ENCODE measurements around the gene ANXA11. TPM values are rescaled to one million over a fixed set of nuclear protein-coding genes. Genes with fewer than 3 reads are reported as not detected.
A peak's percentile ranks its signal among the peaks of the same experiment; 100 is the strongest.

The ANXA11 gene
- total RNA-seq, 5 donors from 2014 or later (not counting 1 experiment from before 2014, with no cell fraction given), result 196 to 222 (median 208) TPM

- no peak for ATAC-seq (replicated peaks in 1 of 4)
- ChIA-PET CTCF (interaction anchor here in 1 of 2 donors (1.0 kb wide), 1 partner anchor 10 kb away, joined by 3 read pairs; no protein-coding TSS in a partner anchor), POLR2A (no interaction called here)
- Histone ChIP-seq H3K27me3 (replicated peaks in 1 of 2; ENCODE audit: control insufficient read depth in 2 of 2, extremely low read depth in 1 of 2, insufficient read depth in 2 of 2, low read length in 1 of 2) (no peaks in the 10 kb centered on the region), H3K36me3 (ENCODE audit: control insufficient read depth in 2 of 2, extremely low read depth in 1 of 2, insufficient read depth in 1 of 2, low read length in 1 of 2) (peaks cover 13 to 64% of the 10 kb centered on the region in 2 donors), H3K4me3 (ENCODE audit: control insufficient read depth in 1 of 2, extremely low read depth in 1 of 2, low read length in 1 of 2) (no peak overlapping the region), H3K9me3 (no peaks in the 10 kb centered on the region), H3K4me1 (ENCODE audit: control insufficient read depth in 1 of 2, extremely low read depth in 1 of 2, insufficient read depth in 2 of 2, low read length in 2 of 2) (peaks cover 0 to 45% of the 10 kb centered on the region in 2 experiments), H3K27ac (ENCODE audit: low read length) (no peak overlapping the region)
- Mint-ChIP-seq H3K27ac (peak overlapping the region in 1 of 2 donors; percentile 22), H3K9me3 (no peaks in the 10 kb centered on the region), H3K27me3 (no peaks in the 10 kb centered on the region), H3K36me3 (peaks cover 13% of the 10 kb centered on the region), H3K4me3 (no peak overlapping the region), H3K4me1 (peaks cover 28 to 40% (median 39%) of the 10 kb centered on the region in 3 donors)
- 89% methylated on average over 5 of the region's 5 CpGs for WGBS (ENCODE audit: insufficient coverage)
- no peak for DNase-seq
Observed at GRCh38 chr10:80172896-80173295, 32.4 kb downstream of the ANXA11 start.

DNA sequence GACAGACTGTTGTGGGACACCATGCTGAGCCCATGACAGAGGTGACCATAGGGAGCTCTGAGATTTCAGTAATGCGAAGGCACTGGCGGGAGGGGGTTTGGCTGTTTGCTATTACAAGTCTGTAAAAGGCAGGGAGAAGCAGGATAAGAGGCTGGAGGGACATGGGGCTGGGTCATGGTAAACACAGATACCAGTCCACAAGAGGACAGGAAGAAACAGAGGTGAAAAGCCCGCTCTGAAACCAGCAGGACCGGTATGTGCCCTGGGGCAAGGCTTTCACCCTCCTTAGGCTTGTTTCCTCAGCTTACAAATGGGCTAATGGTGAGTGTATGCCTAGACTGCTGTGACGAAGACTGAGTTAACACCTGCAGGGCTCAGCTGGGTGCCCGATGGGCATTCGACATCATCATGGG lies 34.1 kb downstream of the ANXA11 start:
- H3K4me3 Mint-ChIP-seq, result no peak overlapping the region
- POLR2A ChIA-PET, result no interaction called here
- peak overlapping the region; percentile 23 to 66 for H3K27ac Mint-ChIP-seq
- no peak overlapping the region for H3K27ac ChIP-seq (ENCODE audit: low read length)
- DNase-seq, result no peak
- H3K4me1 Mint-ChIP-seq, result peaks cover 12 to 24% (median 23%) of the 10 kb centered on the region in 3 donors
- WGBS (ENCODE audit: insufficient coverage), result 100% methylated on average over 7 of the region's 7 CpGs
- peaks cover 0 to 30% of the 10 kb centered on the region in 2 experiments for H3K4me1 ChIP-seq (ENCODE audit: control insufficient read depth in 1 of 2, extremely low read depth in 1 of 2, insufficient read depth in 2 of 2, low read length in 2 of 2)
- no peaks in the 10 kb centered on the region for H3K9me3 ChIP-seq
- peaks cover 15% of the 10 kb centered on the region for H3K36me3 Mint-ChIP-seq
- no peaks in the 10 kb centered on the region for H3K9me3 Mint-ChIP-seq
- H3K4me3 ChIP-seq (ENCODE audit: control insufficient read depth in 1 of 2, extremely low read depth in 1 of 2, low read length in 1 of 2), result no peak overlapping the region
- ATAC-seq (replicated peaks in 1 of 4), result no peak
- no peaks in the 10 kb centered on the region for H3K27me3 ChIP-seq (replicated peaks in 1 of 2; ENCODE audit: control insufficient read depth in 2 of 2, extremely low read depth in 1 of 2, insufficient read depth in 2 of 2, low read length in 1 of 2)
- H3K27me3 Mint-ChIP-seq, result no peaks in the 10 kb centered on the region
- peaks cover 17 to 79% of the 10 kb centered on the region in 2 donors for H3K36me3 ChIP-seq (ENCODE audit: control insufficient read depth in 2 of 2, extremely low read depth in 1 of 2, insufficient read depth in 1 of 2, low read length in 1 of 2)
- CTCF ChIA-PET, result no interaction called here

GRCh38 chr10:80170641-80171040 lies 34.7 kb downstream of the ANXA11 start:
- H3K36me3 Mint-ChIP-seq, result peaks cover 21% of the 10 kb centered on the region
- POLR2A ChIA-PET, result no interaction called here
- Histone ChIP-seq H3K4me3 (ENCODE audit: control insufficient read depth in 1 of 2, extremely low read depth in 1 of 2, low read length in 1 of 2) (no peak overlapping the region), H3K27ac (ENCODE audit: low read length) (no peak overlapping the region), H3K27me3 (replicated peaks in 1 of 2; ENCODE audit: control insufficient read depth in 2 of 2, extremely low read depth in 1 of 2, insufficient read depth in 2 of 2, low read length in 1 of 2) (no peaks in the 10 kb centered on the region), H3K4me1 (ENCODE audit: control insufficient read depth in 1 of 2, extremely low read depth in 1 of 2, insufficient read depth in 2 of 2, low read length in 2 of 2) (peaks cover 0 to 30% of the 10 kb centered on the region in 2 experiments), H3K9me3 (no peaks in the 10 kb centered on the region), H3K36me3 (ENCODE audit: control insufficient read depth in 2 of 2, extremely low read depth in 1 of 2, insufficient read depth in 1 of 2, low read length in 1 of 2) (peaks cover 17 to 85% of the 10 kb centered on the region in 2 donors)
- 100% methylated on average over 6 of the region's 10 CpGs for WGBS (ENCODE audit: insufficient coverage)
- no peaks in the 10 kb centered on the region for H3K9me3 Mint-ChIP-seq
- ATAC-seq (replicated peaks in 1 of 4), result no peak
- H3K4me3 Mint-ChIP-seq, result no peak overlapping the region
- no peaks in the 10 kb centered on the region for H3K27me3 Mint-ChIP-seq
- DNase-seq, result no peak
- CTCF ChIA-PET, result no interaction called here
- peak overlapping the region in 1 of 2 donors; percentile 28 for H3K27ac Mint-ChIP-seq
- H3K4me1 Mint-ChIP-seq, result peaks cover 9 to 24% (median 20%) of the 10 kb centered on the region in 3 donors

GRCh38 chr10:80170026-80170425 lies 35.3 kb downstream of the ANXA11 start:
- CTCF ChIA-PET, result no interaction called here

DNA sequence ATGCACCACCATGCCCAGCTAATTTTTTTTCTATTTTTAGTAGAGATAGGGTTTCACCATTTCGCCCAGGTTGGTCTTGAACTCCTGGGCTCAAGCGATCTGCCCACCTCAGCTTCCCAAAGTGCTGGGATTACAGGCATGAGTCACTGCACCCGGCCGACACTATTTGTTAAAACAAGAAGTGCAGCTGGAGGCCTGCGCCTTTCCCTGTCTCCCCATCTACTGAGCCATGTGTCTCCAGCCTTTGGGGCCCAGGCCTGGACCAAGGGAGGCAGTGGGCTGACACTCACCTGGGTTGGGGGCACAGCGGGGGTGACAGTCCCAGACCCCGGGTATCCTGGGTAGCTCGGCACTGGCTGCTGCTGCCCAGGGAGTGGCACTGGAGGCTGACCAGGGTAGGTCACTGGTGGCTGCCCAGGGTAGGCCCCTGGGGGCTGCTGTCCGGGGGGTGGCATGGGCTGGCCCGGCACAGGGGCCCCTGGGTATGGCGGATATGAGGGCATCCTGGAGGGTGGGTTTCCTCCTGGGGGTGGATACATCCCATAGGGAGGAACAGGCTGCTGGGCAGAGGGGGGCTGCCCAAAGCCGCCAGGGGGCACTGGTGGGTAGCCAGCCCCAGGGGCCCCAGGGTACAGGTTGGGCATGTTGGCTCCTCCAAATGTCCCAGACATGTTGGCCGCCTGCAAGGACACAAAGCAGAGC lies 36.5 kb downstream of the ANXA11 start:
- Mint-ChIP-seq H3K36me3 (peaks cover 30% of the 10 kb centered on the region), H3K27ac (no peak overlapping the region), H3K4me1 (peaks cover 9 to 18% (median 18%) of the 10 kb centered on the region in 3 donors), H3K27me3 (no peaks in the 10 kb centered on the region), H3K9me3 (no peaks in the 10 kb centered on the region), H3K4me3 (no peak overlapping the region)
- ChIA-PET POLR2A (no interaction called here), CTCF (interaction anchor here in 1 of 2 donors (1.2 kb wide), 1 partner anchor 35 kb away, joined by 3 read pairs; no protein-coding TSS in a partner anchor)
- ATAC-seq (replicated peaks in 1 of 4), result peak in 3 of 4 experiments; percentile 20 to 45 (median 38)
- peaks cover 20 to 98% of the 10 kb centered on the region in 2 donors for H3K36me3 ChIP-seq (ENCODE audit: control insufficient read depth in 2 of 2, extremely low read depth in 1 of 2, insufficient read depth in 1 of 2, low read length in 1 of 2)
- H3K4me1 ChIP-seq (ENCODE audit: control insufficient read depth in 1 of 2, extremely low read depth in 1 of 2, insufficient read depth in 2 of 2, low read length in 2 of 2), result peaks cover 0 to 27% of the 10 kb centered on the region in 2 experiments
- no peak overlapping the region for H3K4me3 ChIP-seq (ENCODE audit: control insufficient read depth in 1 of 2, extremely low read depth in 1 of 2, low read length in 1 of 2)
- DNase-seq, result peak in 10 of 35 experiments; percentile 5 to 46 (median 19)
- no peaks in the 10 kb centered on the region for H3K9me3 ChIP-seq
- H3K27me3 ChIP-seq (replicated peaks in 1 of 2; ENCODE audit: control insufficient read depth in 2 of 2, extremely low read depth in 1 of 2, insufficient read depth in 2 of 2, low read length in 1 of 2), result no peaks in the 10 kb centered on the region
- no peak overlapping the region for H3K27ac ChIP-seq (ENCODE audit: low read length)
- WGBS (ENCODE audit: insufficient coverage), result 94% methylated on average over 11 of the region's 13 CpGs

More at GRCh38 chr10:80170026-80170425, 35.3 kb downstream of the ANXA11 start:
- Mint-ChIP-seq H3K27me3 (no peaks in the 10 kb centered on the region), H3K4me3 (no peak overlapping the region), H3K36me3 (peaks cover 24% of the 10 kb centered on the region), H3K4me1 (peaks cover 9 to 18% (median 18%) of the 10 kb centered on the region in 3 donors), H3K27ac (peak overlapping the region in 1 of 2 donors; percentile 41), H3K9me3 (no peaks in the 10 kb centered on the region)
- H3K27ac ChIP-seq (ENCODE audit: low read length), result no peak overlapping the region
- DNase-seq (no peak), ATAC-seq (replicated peaks in 1 of 4) (no peak)
- no CpG with 5 or more reads among the region's 4 CpGs for WGBS (ENCODE audit: insufficient coverage)
- peaks cover 0 to 30% of the 10 kb centered on the region in 2 experiments for H3K4me1 ChIP-seq (ENCODE audit: control insufficient read depth in 1 of 2, extremely low read depth in 1 of 2, insufficient read depth in 2 of 2, low read length in 2 of 2)
- POLR2A ChIA-PET, result no interaction called here
- H3K27me3 ChIP-seq (replicated peaks in 1 of 2; ENCODE audit: control insufficient read depth in 2 of 2, extremely low read depth in 1 of 2, insufficient read depth in 2 of 2, low read length in 1 of 2), result no peaks in the 10 kb centered on the region
- H3K4me3 ChIP-seq (ENCODE audit: control insufficient read depth in 1 of 2, extremely low read depth in 1 of 2, low read length in 1 of 2), result no peak overlapping the region
- H3K9me3 ChIP-seq, result no peaks in the 10 kb centered on the region
- peaks cover 17 to 91% of the 10 kb centered on the region in 2 donors for H3K36me3 ChIP-seq (ENCODE audit: control insufficient read depth in 2 of 2, extremely low read depth in 1 of 2, insufficient read depth in 1 of 2, low read length in 1 of 2)

GRCh38 chr10:80168162-80168511 lies 37.2 kb downstream of the ANXA11 start:
- H3K27ac Mint-ChIP-seq, result peak overlapping the region in 1 of 2 donors; percentile 17
- H3K4me1 ChIP-seq (ENCODE audit: control insufficient read depth in 1 of 2, extremely low read depth in 1 of 2, insufficient read depth in 2 of 2, low read length in 2 of 2), result peaks cover 0 to 20% of the 10 kb centered on the region in 2 experiments
- ATAC-seq (replicated peaks in 1 of 4) (no peak), DNase-seq (no peak)
- H3K27me3 ChIP-seq (replicated peaks in 1 of 2; ENCODE audit: control insufficient read depth in 2 of 2, extremely low read depth in 1 of 2, insufficient read depth in 2 of 2, low read length in 1 of 2), result no peaks in the 10 kb centered on the region
- ChIA-PET POLR2A (no interaction called here), CTCF (interaction anchor here in 1 of 2 donors (1.2 kb wide), 1 partner anchor 35 kb away, joined by 3 read pairs; no protein-coding TSS in a partner anchor)
- no peak overlapping the region for H3K4me3 ChIP-seq (ENCODE audit: control insufficient read depth in 1 of 2, extremely low read depth in 1 of 2, low read length in 1 of 2)
- no peaks in the 10 kb centered on the region for H3K9me3 ChIP-seq
- no peak overlapping the region for H3K4me3 Mint-ChIP-seq
- WGBS (ENCODE audit: insufficient coverage), result 100% methylated on average over 5 of the region's 7 CpGs
- peaks cover 36% of the 10 kb centered on the region for H3K36me3 Mint-ChIP-seq
- H3K4me1 Mint-ChIP-seq, result peaks cover 6 to 18% (median 13%) of the 10 kb centered on the region in 3 donors
- peaks cover 21 to 98% of the 10 kb centered on the region in 2 donors for H3K36me3 ChIP-seq (ENCODE audit: control insufficient read depth in 2 of 2, extremely low read depth in 1 of 2, insufficient read depth in 1 of 2, low read length in 1 of 2)
- H3K9me3 Mint-ChIP-seq, result no peaks in the 10 kb centered on the region
- no peaks in the 10 kb centered on the region for H3K27me3 Mint-ChIP-seq
- no peak overlapping the region for H3K27ac ChIP-seq (ENCODE audit: low read length)
